BE2C (cell line): ENCODE results near the gene CUBN.

Experiments
- DNase-seq: peaks from one replicate; pipeline ENCODE4 v3.0.0-alpha.2; 2020
- H3K27me3 ChIP-seq: fragments of 250-450 bp; sonication (Bioruptor Pico); 2 replicates; pipeline ENCODE4 v1.5.1; 2020; ENCODE audit warnings: mild to moderate bottlenecking
- H3K36me3 ChIP-seq: fragments of 250-450 bp; sonication (Bioruptor Pico); 2 replicates; pipeline ENCODE4 v1.5.1; 2020; ENCODE audit warnings: mild to moderate bottlenecking
- H3K4me1 ChIP-seq: fragments of 250-450 bp; sonication (Bioruptor Pico); 2 replicates; pipeline ENCODE4 v1.5.1; 2020
- H3K4me3 ChIP-seq: 2 replicates; pipeline ENCODE4 v1.5.1; 2011; ENCODE audit warnings: low read depth, low read length
- H3K9me3 ChIP-seq: fragments of 250-450 bp; sonication (Bioruptor Pico); 2 replicates; pipeline ENCODE4 v1.5.1; 2020
- CTCF ChIP-seq: IDR thresholded peaks from 2 replicates; pipeline ENCODE4 v1.5.1; 2012; ENCODE audit warnings: mild to moderate bottlenecking, low read depth, low read length

The CUBN gene

GRCh38 chr10:16819436-16819835, 310.2 kb downstream of the CUBN start:
- no peaks in the 10 kb centered on the region for H3K27me3 ChIP-seq
- H3K9me3 ChIP-seq: no peaks in the 10 kb centered on the region; the same call in 1 of the 2 replicates
- no peak for TF ChIP-seq CTCF
- no peak for DNase-seq
- H3K4me3 ChIP-seq: no peak overlapping the region
- no peaks in the 10 kb centered on the region for H3K4me1 ChIP-seq
- no peaks in the 10 kb centered on the region for H3K36me3 ChIP-seq

GRCh38 chr10:16819026-16819425, 310.6 kb downstream of the CUBN start:
- H3K4me3 ChIP-seq: no peak overlapping the region
- H3K27me3 ChIP-seq: no peaks in the 10 kb centered on the region
- TF ChIP-seq CTCF: no peak
- H3K9me3 ChIP-seq: no peaks in the 10 kb centered on the region; the same call in 1 of the 2 replicates
- H3K36me3 ChIP-seq: no peaks in the 10 kb centered on the region
- no peaks in the 10 kb centered on the region for H3K4me1 ChIP-seq
- DNase-seq: no peak

GRCh38 chr10:16817125-16818019, 312.2 kb downstream of the CUBN start, which contains the start of gene RSU1:
RSU1 (minus strand) TSS chr10:16817424; CDS start chr10:16817081, 343 bp downstream.
- H3K36me3 ChIP-seq: no peaks in the 10 kb centered on the region
- peak within 1 kb of the TSS; percentile 92 for H3K4me3 ChIP-seq
- H3K27me3 ChIP-seq: no peaks in the 10 kb centered on the region
- TF ChIP-seq CTCF: no peak
- DNase-seq: peak; percentile 99
- H3K9me3 ChIP-seq: no peaks in the 10 kb centered on the region; the same call in 1 of the 2 replicates
- no peaks in the 10 kb centered on the region for H3K4me1 ChIP-seq

GRCh38 chr10:16816830-16817124, 312.8 kb downstream of the CUBN start:
- Histone ChIP-seq H3K9me3 (no peaks in the 10 kb centered on the region; the same call in 1 of the 2 replicates), H3K27me3 (no peaks in the 10 kb centered on the region), H3K4me3 (peak overlapping the region; percentile 92), H3K4me1 (no peaks in the 10 kb centered on the region), H3K36me3 (no peaks in the 10 kb centered on the region)
- TF ChIP-seq CTCF: no peak
- DNase-seq: no peak

- Histone ChIP-seq H3K9me3 (no peaks in the 10 kb centered on the region), H3K4me3 (peak overlapping the region; percentile 92), H3K36me3 (no peaks in the 10 kb centered on the region), H3K27me3 (no peaks in the 10 kb centered on the region), H3K4me1 (no peaks in the 10 kb centered on the region)
- no peak for DNase-seq
- no peak for TF ChIP-seq CTCF
Observed at GRCh38 chr10:16816171-16816570, 313.4 kb downstream of the CUBN start.

- no peak overlapping the region for H3K4me3 ChIP-seq
- no peak for DNase-seq
- H3K9me3 ChIP-seq: no peaks in the 10 kb centered on the region
- TF ChIP-seq CTCF: no peak
- H3K4me1 ChIP-seq: no peaks in the 10 kb centered on the region
- H3K36me3 ChIP-seq: no peaks in the 10 kb centered on the region
- H3K27me3 ChIP-seq: no peaks in the 10 kb centered on the region
Observed at GRCh38 chr10:16814012-16814411, 315.6 kb downstream of the CUBN start.
